Adipose tissue (tissue), 3 donors: ENCODE data around the gene NETO2. TPM values are rescaled to one million over a fixed set of nuclear protein-coding genes. Genes with fewer than 3 reads are reported as not detected.

Source experiments
- H3K27ac ChIP-seq: one replicate; pipeline ENCODE4 v1.5.1; 2013; ENCODE audit warnings: low read depth, low read length
- WGBS, 3 donors: extraction: QIAGEN DNeasy Blood & Tissue Kit; methylation state at CpG; one replicate each; pipeline ENCODE4 v1.1.7; 2013; 5-methylcytosine and 5-hydroxymethylcytosine counted together
- polyA plus RNA-seq, 3 donors: library from polyadenylated mRNA; stranded (reverse); fragments of 200-250 nt; gene quantifications; one replicate each; pipeline ENCODE4 v1.2.3, GENCODE V29; 2013
- donor health status: healthy with polysubstance abuse.
- donor health status: Bipolar disorder and iron deficiency.
- donor health status: healthy.

Gene NETO2
- polyA plus RNA-seq, 3 donors, result 1.1 to 3.0 (median 1.4) TPM

GRCh38 chr16:47055136-47055885 lies 88.4 kb downstream of the NETO2 start:
- WGBS, 3 donors, result 83 to 89% (median 88%) methylated on average over 26 of the region's 26 CpGs
- H3K27ac ChIP-seq, result no peak overlapping the region

GRCh38 chr16:47054306-47054705 lies 89.4 kb downstream of the NETO2 start:
- 85 to 92% (median 91%) methylated on average over 7 of the region's 7 CpGs for WGBS, 3 donors
- H3K27ac ChIP-seq, result no peak overlapping the region

GRCh38 chr16:47053895-47054294 lies 89.8 kb downstream of the NETO2 start:
- no peak overlapping the region for H3K27ac ChIP-seq
- 92 to 95% (median 94%) methylated on average over 5 of the region's 5 CpGs for WGBS, 3 donors

- 94% methylated on average over 13 of the region's 13 CpGs for WGBS, 3 donors
Observed at GRCh38 chr16:47052666-47053640, 90.8 kb downstream of the NETO2 start.

GRCh38 chr16:47051031-47051430 lies 92.7 kb downstream of the NETO2 start:
- 90 to 94% (median 93%) methylated on average over 10 of the region's 10 CpGs for WGBS, 3 donors
- H3K27ac ChIP-seq, result no peak overlapping the region

More at GRCh38 chr16:47052666-47053640, 90.8 kb downstream of the NETO2 start:
- no peak overlapping the region for H3K27ac ChIP-seq

- H3K27ac ChIP-seq, result no peak overlapping the region
- 76 to 85% (median 77%) methylated on average over 12 of the region's 12 CpGs for WGBS, 3 donors
Observed at GRCh38 chr16:47049901-47050583, 93.7 kb downstream of the NETO2 start.

- 73 to 85% (median 85%) methylated on average over 5 of the region's 5 CpGs for WGBS, 3 donors
- H3K27ac ChIP-seq, result no peak overlapping the region
Observed at GRCh38 chr16:47047524-47048203, 96.1 kb downstream of the NETO2 start.

GRCh38 chr16:47046726-47047523 lies 96.8 kb downstream of the NETO2 start:
- H3K27ac ChIP-seq, result no peak overlapping the region
- WGBS, 3 donors, result 80 to 88% (median 80%) methylated on average over 8 of the region's 8 CpGs

GRCh38 chr16:47045459-47045858 lies 98.3 kb downstream of the NETO2 start:
- WGBS, 3 donors, result 27 to 36% (median 28%) methylated on average over 3 of the region's 3 CpGs
- H3K27ac ChIP-seq, result no peak overlapping the region

GRCh38 chr16:47045023-47045422 lies 98.7 kb downstream of the NETO2 start:
- H3K27ac ChIP-seq, result no peak overlapping the region

GRCh38 chr16:47043970-47044684 lies 99.6 kb downstream of the NETO2 start:
- H3K27ac ChIP-seq, result no peak overlapping the region
- 91 to 96% (median 93%) methylated on average over 8 of the region's 8 CpGs for WGBS, 3 donors

More at GRCh38 chr16:47045023-47045422, 98.7 kb downstream of the NETO2 start:
- WGBS, 3 donors, result 41 to 55% (median 49%) methylated on average over 8 of the region's 8 CpGs

- H3K27ac ChIP-seq, result no peak overlapping the region
- 90 to 95% (median 92%) methylated on average over 8 of the region's 8 CpGs for WGBS, 3 donors
Observed at GRCh38 chr16:47043200-47043599, 100.5 kb downstream of the NETO2 start.

GRCh38 chr16:47037746-47038458 lies 105.8 kb downstream of the NETO2 start:
- WGBS, 3 donors, result 4% methylated on average over 42 to 67 of the region's 67 CpGs
- no peak overlapping the region for H3K27ac ChIP-seq

GRCh38 chr16:47037396-47037745 lies 106.4 kb downstream of the NETO2 start:
- 1 to 3% (median 3%) methylated on average over 24 of the region's 24 CpGs for WGBS, 3 donors
- no peak overlapping the region for H3K27ac ChIP-seq

- no peak overlapping the region for H3K27ac ChIP-seq
- 83 to 87% (median 85%) methylated on average over 5 of the region's 5 CpGs for WGBS, 3 donors
Observed at GRCh38 chr16:47036201-47036600, 107.5 kb downstream of the NETO2 start.

GRCh38 chr16:47035436-47035835 lies 108.3 kb downstream of the NETO2 start:
- no peak overlapping the region for H3K27ac ChIP-seq
- 78 to 87% (median 85%) methylated on average over 8 of the region's 8 CpGs for WGBS, 3 donors
